Cerebellar cortex (tissue), 1 donor: Measurements from ENCODE around the gene CXCR3.
"Not testable (repeated sequence)": the region's sequence is repeated elsewhere in the genome, so short reads cannot be mapped to it uniquely, and the experiment has no call there.

Experiments used
- DNase-seq: peaks from one replicate; pipeline ENCODE4 v3.0.0-alpha.2; 2015; ENCODE audit warnings: low spot score

The CXCR3 gene

DNA sequence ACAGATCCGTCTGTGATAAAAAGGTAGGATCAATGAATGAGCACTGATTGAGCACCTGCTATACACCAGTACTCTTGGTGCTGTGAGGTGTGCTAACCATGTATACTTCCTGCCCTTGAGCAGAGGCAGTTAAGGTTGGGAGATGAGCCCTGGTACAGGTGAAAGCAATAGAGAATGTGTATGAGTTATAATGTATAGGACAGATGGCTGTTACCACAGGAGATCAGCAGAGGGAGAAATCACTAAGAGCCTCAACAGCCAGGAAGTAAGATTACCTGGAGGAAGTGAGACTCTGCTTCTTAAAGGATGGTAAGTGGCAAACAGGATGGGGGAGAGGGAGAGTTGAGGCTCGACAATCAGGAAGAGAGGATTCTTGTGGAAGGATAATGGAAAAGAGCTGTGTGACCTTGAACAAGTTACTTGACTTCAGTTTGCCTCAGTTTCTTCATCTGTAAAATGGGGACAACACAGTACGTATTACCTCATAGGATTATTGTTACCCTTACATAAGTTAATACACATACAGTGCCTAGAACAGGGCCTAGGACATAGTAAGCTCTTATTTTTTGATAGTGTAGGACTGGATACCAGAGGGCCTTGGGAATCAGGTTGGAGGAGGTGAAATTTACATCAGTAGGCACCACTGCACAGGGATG, 9.1 kb downstream of the CXCR3 start:
- no peak for DNase-seq

DNA sequence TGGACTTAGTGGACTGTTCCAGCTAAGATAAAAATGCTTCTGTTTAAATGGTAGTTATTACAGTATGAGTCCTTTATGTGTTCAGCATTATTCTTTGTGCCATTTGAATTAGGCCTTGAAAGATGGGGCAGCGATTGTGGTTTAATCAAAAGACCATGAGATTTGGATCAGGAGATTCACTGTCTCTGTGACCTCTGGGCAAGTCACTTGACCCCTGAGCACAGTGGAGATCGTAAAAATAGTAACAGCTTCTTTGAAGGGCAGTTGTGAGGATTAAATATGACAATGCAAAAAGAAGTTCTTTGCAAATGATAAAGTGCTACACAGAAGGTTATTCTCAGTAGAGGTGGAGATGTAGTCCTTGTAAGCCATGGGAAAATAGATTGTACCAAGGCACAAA, 10.8 kb downstream of the CXCR3 start:
- no peak for DNase-seq

DNA sequence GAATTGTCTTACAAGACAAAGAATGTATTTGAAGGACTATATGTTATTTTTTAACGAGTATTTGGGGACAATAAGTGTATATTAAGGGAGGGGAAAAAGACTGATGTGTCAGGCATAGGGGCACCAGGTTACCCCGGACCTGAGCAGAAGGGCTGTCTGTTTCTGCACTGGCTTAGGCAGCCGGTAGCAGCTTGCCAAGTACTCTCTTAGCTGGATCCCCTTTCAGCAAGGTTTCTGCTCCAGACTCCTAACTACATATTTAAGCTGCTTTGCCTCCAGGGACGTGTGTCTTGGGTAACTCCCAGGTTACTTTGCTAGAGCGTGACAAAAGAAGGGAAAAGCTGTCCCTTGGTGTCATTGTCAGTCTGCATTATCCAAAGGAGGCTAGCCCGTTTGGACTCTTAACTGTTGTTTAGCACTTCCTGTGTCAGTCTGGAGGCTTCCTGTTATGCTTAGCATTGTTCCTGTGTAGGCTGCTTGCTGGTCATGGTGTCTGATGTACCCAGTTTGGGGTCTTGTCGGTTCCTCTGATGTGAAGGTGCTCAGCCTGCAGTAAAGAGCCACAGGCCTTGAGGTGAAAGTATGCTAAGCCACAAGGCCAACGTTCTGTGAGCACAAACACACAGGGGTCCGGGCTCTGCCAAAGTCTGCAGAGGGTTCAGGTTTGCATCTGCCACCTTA, 11.6 kb downstream of the CXCR3 start:
- no peak for DNase-seq

GRCh38 chrX:71604796-71605568, 13.3 kb downstream of the CXCR3 start:
- DNase-seq, result no peak

DNA sequence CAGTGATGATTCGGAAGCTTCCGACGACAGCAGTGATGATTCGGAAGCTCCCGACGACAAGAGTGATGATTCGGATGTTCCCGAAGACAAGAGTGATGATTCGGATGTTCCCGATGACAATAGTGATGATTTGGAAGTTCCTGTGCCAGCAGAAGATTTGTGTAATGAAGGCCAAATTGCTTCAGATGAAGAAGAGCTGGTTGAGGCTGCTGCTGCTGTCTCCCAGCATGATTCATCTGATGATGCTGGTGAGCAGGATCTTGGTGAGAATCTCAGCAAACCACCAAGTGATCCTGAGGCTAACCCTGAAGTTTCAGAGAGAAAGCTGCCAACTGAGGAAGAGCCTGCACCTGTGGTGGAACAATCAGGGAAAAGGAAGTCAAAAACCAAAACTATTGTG, 14.2 kb downstream of the CXCR3 start:
- DNase-seq, result no peak

GRCh38 chrX:71603618-71604017, 14.7 kb downstream of the CXCR3 start:
- no peak for DNase-seq

GRCh38 chrX:71599965-71600364, 18.3 kb downstream of the CXCR3 start:
- no peak for DNase-seq

DNA sequence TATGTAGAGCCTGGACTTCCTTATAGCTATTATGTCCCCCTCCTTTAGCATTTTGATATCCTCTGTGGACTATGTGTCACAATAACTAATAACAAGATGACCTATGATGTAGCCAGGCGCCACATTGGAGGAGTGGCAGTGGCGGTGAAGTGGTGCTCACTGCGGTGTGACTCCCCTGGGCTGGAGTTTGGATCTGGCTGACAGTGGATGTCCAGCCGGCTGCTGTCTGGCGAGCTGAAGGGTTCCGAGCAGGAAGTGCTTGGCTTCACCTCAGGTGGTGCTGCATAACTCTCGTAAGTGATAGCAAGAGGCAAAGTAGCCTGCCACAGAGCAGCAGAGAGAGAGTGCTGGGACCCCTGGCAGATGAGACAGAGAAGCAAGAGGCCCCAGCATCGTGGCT, 25.1 kb downstream of the CXCR3 start:
- not testable (repeated sequence) for DNase-seq

DNA sequence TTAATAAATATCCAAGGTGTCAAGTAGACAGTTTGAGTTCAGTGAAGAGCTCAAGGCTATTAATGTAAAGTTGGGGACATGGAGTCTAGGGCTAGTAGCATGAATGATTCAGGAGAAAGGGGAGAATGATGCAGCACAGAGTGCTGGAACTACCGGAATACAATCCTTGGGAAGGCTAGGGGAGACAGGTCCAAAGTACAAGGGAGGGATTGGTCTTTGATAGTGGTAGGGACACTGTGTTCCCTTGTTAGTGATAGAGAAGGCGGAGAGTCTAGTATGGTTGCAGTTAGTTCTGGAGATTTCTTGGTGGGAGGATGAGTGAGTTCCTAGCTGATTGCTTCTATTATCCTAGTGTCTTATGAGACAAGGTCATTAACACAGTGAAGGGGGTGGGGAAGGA, 31.4 kb downstream of the CXCR3 start:
- no peak for DNase-seq

DNA sequence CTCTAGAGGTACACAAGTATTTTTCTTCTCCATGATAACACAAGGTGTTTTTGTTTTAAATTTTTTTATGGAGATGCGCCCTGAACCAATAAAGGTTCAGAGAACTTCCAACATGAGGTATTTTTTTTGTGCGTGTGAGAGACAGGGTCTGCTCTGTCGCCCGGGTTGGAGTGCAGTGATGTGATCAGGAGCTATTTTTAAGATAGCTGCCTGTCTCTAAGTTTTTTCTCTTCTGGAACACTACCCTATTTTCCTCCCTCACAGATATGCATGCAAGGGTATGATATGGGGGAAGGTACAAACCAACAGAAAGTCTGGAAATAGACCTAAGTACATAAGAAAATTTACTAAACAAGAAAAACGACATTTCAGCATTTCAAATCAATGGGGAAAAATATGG, 37.1 kb downstream of the CXCR3 start:
- no peak for DNase-seq

DNA sequence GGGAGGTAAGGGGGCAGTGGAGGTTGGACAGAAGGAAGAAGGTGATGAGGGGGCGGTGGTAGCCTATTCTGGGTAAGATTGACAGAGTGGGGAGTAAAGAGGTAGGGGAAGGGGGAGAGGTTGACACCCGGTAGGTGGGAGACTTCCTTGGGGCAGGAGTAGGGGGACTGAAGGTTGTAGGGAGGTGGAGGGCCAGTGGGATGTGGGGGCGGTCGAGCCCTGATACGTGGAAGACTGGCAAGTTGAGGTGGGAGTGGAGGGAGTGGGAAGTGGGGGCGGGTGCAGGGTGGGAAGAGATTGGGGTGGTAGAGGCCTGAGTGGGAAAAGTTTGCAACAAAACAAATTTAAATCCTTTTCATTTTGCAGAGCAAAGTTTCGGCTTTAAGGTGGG, 38.3 kb downstream of the CXCR3 start:
- DNase-seq, result no peak

- no peak for DNase-seq
Measured at GRCh38 chrX:71579136-71579989, 38.9 kb downstream of the CXCR3 start.

DNA sequence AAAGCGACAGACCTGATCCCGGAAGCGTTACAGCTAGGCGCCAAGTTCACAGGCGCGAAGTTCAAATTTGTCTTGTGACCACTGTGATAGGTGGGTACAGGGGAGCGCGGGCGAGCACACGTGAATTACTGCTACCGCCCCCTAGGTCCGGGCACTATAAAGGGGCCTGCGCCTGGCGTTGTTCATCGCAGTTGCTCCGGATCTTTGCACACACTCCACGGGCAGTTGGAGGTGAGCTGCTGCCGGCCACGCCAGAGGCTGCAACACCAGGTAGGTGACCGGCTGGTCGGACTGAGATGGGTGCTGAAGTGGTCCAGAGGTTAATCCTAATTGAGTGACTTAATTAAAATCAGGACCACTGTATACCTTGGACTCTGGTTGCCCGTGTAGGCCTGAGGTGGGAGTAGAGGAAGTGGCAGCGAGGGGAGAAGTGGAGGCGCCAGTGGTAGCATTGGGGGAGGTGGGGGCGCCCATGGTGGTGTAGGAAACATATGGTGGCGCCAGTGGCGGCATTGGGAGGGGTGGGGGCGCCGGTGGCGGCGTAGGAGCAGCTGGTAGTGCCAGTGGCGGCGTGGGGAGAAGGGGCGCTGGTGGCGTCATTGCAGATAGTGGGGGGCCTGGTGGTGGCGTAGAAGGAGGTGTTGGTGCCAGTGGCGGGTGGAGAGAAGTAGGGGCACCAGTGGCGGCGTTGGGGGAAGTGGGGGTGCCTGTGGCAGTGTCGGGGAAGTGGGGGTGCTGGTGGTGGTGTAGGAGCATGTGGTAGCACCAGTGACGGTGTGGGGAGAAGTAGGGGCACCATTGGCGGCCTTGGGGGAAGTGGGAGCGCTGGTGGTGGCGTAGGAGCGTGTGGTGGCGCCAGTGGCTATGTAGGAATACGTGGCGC, 39.8 kb downstream of the CXCR3 start, which contains the start of gene GCNA:
Gene GCNA (plus strand): TSS at position 185 of the 883 bp plus-strand sequence. CDS start 2,385 bp downstream, outside the sequence.
- DNase-seq, result no peak

DNA sequence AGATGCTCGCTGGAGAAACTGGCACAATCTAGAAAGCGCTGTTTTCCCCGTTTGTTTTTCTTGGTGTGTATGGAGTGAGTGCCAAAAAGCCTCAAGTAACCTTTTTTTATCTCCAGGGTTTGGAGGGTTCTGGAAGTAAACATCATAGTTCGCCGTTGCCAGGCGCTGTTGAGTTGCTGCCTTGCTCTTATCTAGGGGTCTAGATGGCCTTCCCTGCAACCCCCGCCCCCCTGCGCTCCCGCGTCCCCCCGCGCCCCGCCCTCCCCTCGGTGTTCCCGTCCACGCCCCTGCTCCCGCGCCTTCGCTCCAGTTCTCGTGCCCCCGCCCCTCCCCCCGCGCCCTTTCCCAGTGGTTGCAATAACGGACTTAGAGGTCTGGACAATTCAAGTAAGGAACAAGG, 40.6 kb downstream of the CXCR3 start:
- DNase-seq, result no peak

DNA sequence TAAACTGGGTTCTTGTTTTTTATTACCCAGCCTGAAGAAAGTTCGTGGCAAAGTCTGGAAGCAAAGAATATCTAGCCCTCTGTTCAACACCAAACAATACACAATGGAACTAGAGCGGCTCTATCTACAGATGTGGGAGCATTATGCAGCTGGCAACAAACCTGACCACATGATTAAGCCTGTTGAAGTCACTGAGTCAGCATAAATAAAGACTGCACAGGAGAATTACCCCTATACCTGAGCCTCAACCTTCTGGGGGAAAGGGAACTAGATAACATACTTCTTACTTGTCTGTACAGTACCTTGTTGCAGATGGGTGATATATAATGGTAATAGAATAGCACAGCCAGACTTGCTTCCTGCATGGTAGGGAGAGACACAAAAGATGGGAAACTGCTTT, 44.7 kb downstream of the CXCR3 start:
- no peak for DNase-seq

DNA sequence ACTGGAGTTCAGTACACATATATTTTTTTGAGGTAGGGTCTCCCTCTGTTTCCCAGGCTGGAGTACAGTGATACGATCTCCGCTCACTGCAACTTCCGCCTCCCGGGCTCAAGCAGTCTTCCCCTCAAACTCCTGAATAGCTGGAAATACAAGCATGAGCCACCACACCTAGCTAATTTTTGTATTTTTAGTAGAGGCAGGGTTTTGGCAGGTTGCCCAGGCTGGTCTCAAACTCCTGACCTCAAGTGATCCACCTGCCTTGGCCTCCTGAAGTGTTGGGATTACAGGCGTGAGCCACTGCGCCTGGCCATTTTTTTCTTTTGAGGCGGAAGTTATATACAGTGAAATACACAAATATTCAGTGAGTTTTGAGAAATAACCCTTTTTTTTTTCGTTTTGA, 46.9 kb downstream of the CXCR3 start:
- not testable (repeated sequence) for DNase-seq
